HG02870 (cell line): Measurements from ENCODE around the gene SPTBN2.

Experiments
- ATAC-seq: cut with Tn5 transposase; IDR thresholded peaks from one replicate; pipeline ENCODE4 v1.9.1; 2021; ENCODE audit warnings: mild to moderate bottlenecking, moderate library complexity; ENCODE audit not compliant: unreplicated experiment

Gene SPTBN2

GRCh38 chr11:66705587-66706335, 23.3 kb downstream of the SPTBN2 start:
- no peak for ATAC-seq

- no peak for ATAC-seq
Measured at GRCh38 chr11:66704659-66705360, 24.2 kb downstream of the SPTBN2 start.

GRCh38 chr11:66701432-66702240, 27.4 kb downstream of the SPTBN2 start:
- no peak for ATAC-seq

- no peak for ATAC-seq
Measured at GRCh38 chr11:66700742-66701141, 28.3 kb downstream of the SPTBN2 start.

GRCh38 chr11:66700337-66700736, 28.7 kb downstream of the SPTBN2 start:
- no peak for ATAC-seq

GRCh38 chr11:66698491-66698890, 30.5 kb downstream of the SPTBN2 start:
- ATAC-seq: no peak

GRCh38 chr11:66697988-66698387, 31.0 kb downstream of the SPTBN2 start:
- ATAC-seq: no peak

GRCh38 chr11:66696146-66696545, 32.9 kb downstream of the SPTBN2 start:
- ATAC-seq: no peak

GRCh38 chr11:66694732-66695207, 34.2 kb downstream of the SPTBN2 start:
- ATAC-seq: no peak

- no peak for ATAC-seq
Measured at GRCh38 chr11:66694056-66694410, 35.0 kb downstream of the SPTBN2 start.

GRCh38 chr11:66693356-66694055, 35.5 kb downstream of the SPTBN2 start:
- no peak for ATAC-seq

GRCh38 chr11:66692871-66693331, 36.1 kb downstream of the SPTBN2 start:
- no peak for ATAC-seq

GRCh38 chr11:66692446-66692845, 36.6 kb downstream of the SPTBN2 start:
- no peak for ATAC-seq

- ATAC-seq: no peak
Measured at GRCh38 chr11:66691311-66691980, 37.6 kb downstream of the SPTBN2 start.

GRCh38 chr11:66689661-66690590, 39.1 kb downstream of the SPTBN2 start:
- no peak for ATAC-seq

GRCh38 chr11:66688561-66689534, 40.2 kb downstream of the SPTBN2 start:
- no peak for ATAC-seq

GRCh38 chr11:66687831-66688281, 41.2 kb downstream of the SPTBN2 start:
- ATAC-seq: no peak
